Mesodermal cell (in vitro differentiated cells): ENCODE measurements around the gene GGNBP2.
"Not testable (repeated sequence)": the region's sequence is repeated elsewhere in the genome, so short reads cannot be mapped to it uniquely, and the experiment has no call there.

Experiments
- H3K27ac ChIP-seq: 2 replicates; pipeline ENCODE4 v1.7.0; 2013; ENCODE audit warnings: mild to moderate bottlenecking, low read depth, low read length, moderate library complexity; ENCODE audit not compliant: severe bottlenecking
- H3K36me3 ChIP-seq: 2 replicates; pipeline ENCODE4 v1.7.1; 2013; ENCODE audit warnings: mild to moderate bottlenecking, low read length, moderate library complexity; ENCODE audit not compliant: control insufficient read depth, insufficient read depth
- H3K4me1 ChIP-seq: one replicate; pipeline ENCODE4 v1.7.1; 2013; ENCODE audit warnings: mild to moderate bottlenecking, low read length; ENCODE audit not compliant: insufficient read depth, control insufficient read depth, poor library complexity, severe bottlenecking
- H3K4me3 ChIP-seq: 2 replicates; pipeline ENCODE4 v1.7.0; 2013; ENCODE audit warnings: low read length, control low read depth, mild to moderate bottlenecking; ENCODE audit not compliant: insufficient read depth, poor library complexity, severe bottlenecking; ENCODE audit errors: extremely low read depth
- H3K9me3 ChIP-seq: 2 replicates; pipeline ENCODE4 v1.7.1; 2013; ENCODE audit warnings: mild to moderate bottlenecking, low read length, moderate library complexity; ENCODE audit not compliant: control insufficient read depth
- WGBS, 2 experiments: methylation state at CpG; one replicate each; pipeline ENCODE4 v1.1.5; 2013; ENCODE audit warnings: missing lambda C conversion rate in 2 of 2; ENCODE audit not compliant: insufficient coverage in 2 of 2; 5-methylcytosine and 5-hydroxymethylcytosine counted together

The GGNBP2 gene

GRCh38 chr17:36602924-36603384, 58.2 kb downstream of the GGNBP2 start:
- H3K9me3 ChIP-seq = no peaks in the 10 kb centered on the region

GRCh38 chr17:36605028-36605427, 60.3 kb downstream of the GGNBP2 start:
- 92 to 95% methylated on average over 4 to 5 of the region's 5 CpGs for WGBS, 2 experiments
- peaks cover 13% of the 10 kb centered on the region for H3K4me1 ChIP-seq
- H3K36me3 ChIP-seq, H3K27ac ChIP-seq, H3K9me3 ChIP-seq, H3K4me3 ChIP-seq: not testable (repeated sequence)

More at GRCh38 chr17:36602924-36603384, 58.2 kb downstream of the GGNBP2 start:
- no peak overlapping the region for H3K27ac ChIP-seq
- peaks cover 13% of the 10 kb centered on the region for H3K4me1 ChIP-seq
- peak overlapping the region; percentile 63 for H3K4me3 ChIP-seq
- H3K36me3 ChIP-seq = peaks cover 10% of the 10 kb centered on the region
- WGBS, 2 experiments = 0% methylated on average over 3 of the region's 5 CpGs; no CpG with 5 or more reads in 1 of the 2 experiments

DNA sequence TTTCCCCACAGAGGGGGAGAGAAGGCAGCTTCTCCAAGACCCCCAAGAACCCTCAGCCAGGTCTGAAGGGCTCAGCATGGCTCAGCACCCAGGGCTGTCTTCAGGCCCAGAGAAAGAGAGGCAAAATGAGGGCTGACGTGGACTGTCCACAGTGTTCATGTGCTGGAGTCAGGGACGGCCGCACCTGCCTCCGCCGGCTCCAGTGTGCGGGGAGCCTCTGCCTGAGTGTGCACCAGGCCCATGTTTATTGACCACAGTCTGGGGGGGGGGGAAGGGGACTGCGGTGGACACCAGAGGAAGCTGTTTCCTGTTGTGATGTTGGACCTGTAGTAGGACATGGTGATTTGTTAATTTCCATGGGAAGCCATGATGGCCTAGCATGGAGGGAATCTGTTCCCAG, 63.6 kb downstream of the GGNBP2 start:
- 80 to 98% methylated on average over 1 to 7 of the region's 7 CpGs for WGBS, 2 experiments
- peaks cover 5% of the 10 kb centered on the region for H3K9me3 ChIP-seq
- H3K4me1 ChIP-seq = peaks cover 6% of the 10 kb centered on the region
- H3K36me3 ChIP-seq = no peaks in the 10 kb centered on the region
- no peak overlapping the region for H3K27ac ChIP-seq
- no peak overlapping the region for H3K4me3 ChIP-seq

DNA sequence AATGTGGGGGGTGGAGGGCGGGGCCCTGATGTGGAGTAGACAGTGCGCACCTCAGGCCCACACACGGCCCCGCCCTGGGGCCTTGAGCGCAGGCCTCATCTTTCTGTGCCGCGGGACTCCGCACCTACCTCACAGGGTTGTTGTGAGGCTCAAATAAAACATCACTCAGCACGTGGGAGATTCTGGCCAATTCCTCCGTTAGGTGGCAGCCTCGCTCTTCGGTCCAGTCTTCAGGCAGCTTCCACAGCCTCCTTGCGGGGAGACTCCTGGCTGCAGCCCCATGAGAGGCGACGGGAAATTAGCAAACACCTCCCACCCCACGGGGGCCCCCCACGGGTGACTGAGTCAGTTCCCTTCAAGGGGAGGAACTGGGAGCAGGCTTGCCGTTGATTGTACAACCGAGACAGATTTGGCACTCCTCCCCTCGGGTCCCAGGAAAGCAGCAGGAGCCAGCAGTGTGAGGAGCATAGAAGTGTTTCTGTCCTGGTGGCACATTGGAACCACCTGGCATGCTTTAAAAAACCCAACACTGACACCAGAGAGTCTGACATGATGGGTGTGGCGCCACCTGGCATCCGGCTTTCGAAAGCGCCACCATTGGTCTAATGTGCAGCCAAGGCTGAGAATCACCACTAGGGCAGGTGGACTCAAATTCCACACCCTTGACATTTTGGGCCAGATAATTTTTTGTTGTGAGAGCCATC, 64.2 kb downstream of the GGNBP2 start:
- peaks cover 5% of the 10 kb centered on the region for H3K9me3 ChIP-seq
- no peaks in the 10 kb centered on the region for H3K36me3 ChIP-seq
- no peak overlapping the region for H3K27ac ChIP-seq
- no peak overlapping the region for H3K4me3 ChIP-seq
- H3K4me1 ChIP-seq = peaks cover 3% of the 10 kb centered on the region
- WGBS, 2 experiments = 72 to 78% methylated on average over 12 to 21 of the region's 24 CpGs

DNA sequence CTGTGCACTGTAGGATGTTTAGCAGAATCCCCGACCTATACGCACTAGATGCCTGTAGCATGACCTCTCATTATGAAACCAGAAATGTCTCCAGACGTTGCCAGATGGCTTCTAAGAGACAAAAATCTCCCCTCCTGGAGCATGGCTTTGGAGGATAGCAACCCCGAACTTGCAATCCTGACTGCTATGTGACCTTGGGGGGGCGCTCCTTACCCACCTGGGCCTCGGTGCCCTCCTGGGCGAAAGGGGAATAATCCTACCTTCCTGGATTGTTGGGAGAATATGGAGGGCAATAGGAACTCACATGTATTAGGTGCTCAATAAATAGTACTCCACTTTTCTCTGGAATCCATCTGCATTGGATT, 64.8 kb downstream of the GGNBP2 start:
- H3K27ac ChIP-seq = no peak overlapping the region
- no peaks in the 10 kb centered on the region for H3K36me3 ChIP-seq
- H3K4me1 ChIP-seq = peaks cover 3% of the 10 kb centered on the region
- WGBS, 2 experiments = 88 to 100% methylated on average over 2 to 3 of the region's 7 CpGs
- no peak overlapping the region for H3K4me3 ChIP-seq
- peaks cover 5% of the 10 kb centered on the region for H3K9me3 ChIP-seq

- 83 to 84% methylated on average over 4 to 5 of the region's 6 CpGs for WGBS, 2 experiments
- peaks cover 3% of the 10 kb centered on the region for H3K4me1 ChIP-seq
- peaks cover 5% of the 10 kb centered on the region for H3K9me3 ChIP-seq
- H3K36me3 ChIP-seq = no peaks in the 10 kb centered on the region
- H3K27ac ChIP-seq = no peak overlapping the region
- H3K4me3 ChIP-seq = no peak overlapping the region
Measured at GRCh38 chr17:36610474-36610873, 65.8 kb downstream of the GGNBP2 start.

- 84 to 85% methylated on average over 8 of the region's 9 CpGs for WGBS, 2 experiments
- H3K4me1 ChIP-seq = peaks cover 3% of the 10 kb centered on the region
- no peaks in the 10 kb centered on the region for H3K36me3 ChIP-seq
- H3K9me3 ChIP-seq = peaks cover 5% of the 10 kb centered on the region
- no peak overlapping the region for H3K4me3 ChIP-seq
- no peak overlapping the region for H3K27ac ChIP-seq
Measured at GRCh38 chr17:36611345-36612072, 66.8 kb downstream of the GGNBP2 start.

GRCh38 chr17:36612323-36612722, 67.6 kb downstream of the GGNBP2 start:
- Histone ChIP-seq H3K9me3 (peaks cover 5% of the 10 kb centered on the region), H3K36me3 (no peaks in the 10 kb centered on the region), H3K4me3 (no peak overlapping the region), H3K4me1 (peaks cover 3% of the 10 kb centered on the region), H3K27ac (no peak overlapping the region)
- WGBS, 2 experiments = 78 to 100% methylated on average over 3 of the region's 3 CpGs

DNA sequence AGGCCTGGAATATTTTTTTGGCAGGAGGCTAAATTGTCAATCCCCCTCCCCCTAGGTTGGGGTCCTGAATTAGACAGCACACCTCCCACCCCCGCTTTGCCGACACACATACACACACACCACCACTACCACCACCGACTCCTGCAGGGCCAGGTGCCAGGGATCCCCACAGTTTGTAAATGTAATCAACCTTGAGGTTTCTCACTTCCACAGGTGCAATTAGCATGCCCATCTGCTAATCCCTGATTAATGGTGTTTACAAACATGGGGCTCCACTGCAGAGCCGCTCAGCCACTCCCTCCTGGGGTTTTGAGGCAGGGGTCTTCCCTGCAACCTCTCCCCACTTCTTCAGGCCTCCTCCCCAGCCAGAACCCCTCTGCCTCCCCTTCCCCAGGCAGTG, 68.4 kb downstream of the GGNBP2 start:
- H3K27ac ChIP-seq = no peak overlapping the region
- H3K9me3 ChIP-seq = peaks cover 5% of the 10 kb centered on the region
- no peak overlapping the region for H3K4me3 ChIP-seq
- no peaks in the 10 kb centered on the region for H3K36me3 ChIP-seq
- 60% methylated on average over 1 of the region's 4 CpGs; no CpG with 5 or more reads in 1 of the 2 experiments for WGBS, 2 experiments
- H3K4me1 ChIP-seq = peaks cover 3% of the 10 kb centered on the region

GRCh38 chr17:36614081-36614480, 69.4 kb downstream of the GGNBP2 start:
- H3K9me3 ChIP-seq = peaks cover 5% of the 10 kb centered on the region
- H3K27ac ChIP-seq = no peak overlapping the region
- 55% methylated on average over 3 of the region's 7 CpGs; no CpG with 5 or more reads in 1 of the 2 experiments for WGBS, 2 experiments
- no peak overlapping the region for H3K4me3 ChIP-seq
- H3K36me3 ChIP-seq = no peaks in the 10 kb centered on the region
- peaks cover 3% of the 10 kb centered on the region for H3K4me1 ChIP-seq

GRCh38 chr17:36614933-36615332, 70.2 kb downstream of the GGNBP2 start:
- 47 to 49% methylated on average over 2 of the region's 5 CpGs for WGBS, 2 experiments
- peaks cover 3% of the 10 kb centered on the region for H3K4me1 ChIP-seq
- H3K27ac ChIP-seq = no peak overlapping the region
- no peaks in the 10 kb centered on the region for H3K36me3 ChIP-seq
- peaks cover 5% of the 10 kb centered on the region for H3K9me3 ChIP-seq
- no peak overlapping the region for H3K4me3 ChIP-seq
